Amygdala (tissue), 56 donors: Measurements from ENCODE around the gene HEPN1.
A peak's percentile ranks its signal among the peaks of the same experiment; 100 is the strongest.

ENCODE experiments used
- DNase-seq, 56 donors: peaks; one replicate each; lab custom pipeline; 2025; lab: John Stamatoyannopoulos, UW

Gene HEPN1

DNA sequence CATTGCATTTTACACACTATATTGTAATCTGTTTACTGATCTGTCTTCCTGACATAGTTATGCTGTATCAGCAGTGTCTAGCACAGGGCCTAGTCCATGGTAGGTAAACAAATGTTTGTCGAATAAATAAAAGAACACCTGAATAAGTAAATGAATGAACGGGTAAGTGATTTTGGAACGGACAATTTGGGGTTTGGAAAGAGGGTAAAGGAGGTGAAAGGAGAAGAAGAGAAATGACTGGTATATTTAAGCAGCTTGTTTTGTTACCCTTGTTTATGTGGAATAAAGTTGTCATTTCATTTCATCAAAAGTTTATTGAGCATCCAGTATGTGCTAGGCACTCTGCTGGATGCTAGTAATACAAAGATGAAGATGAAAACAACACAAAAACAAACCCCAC, at the start of gene HEPN1:
Gene HEPN1 (plus strand): TSS at position 301 of the 400 bp plus-strand sequence.
- no peak for DNase-seq

DNA sequence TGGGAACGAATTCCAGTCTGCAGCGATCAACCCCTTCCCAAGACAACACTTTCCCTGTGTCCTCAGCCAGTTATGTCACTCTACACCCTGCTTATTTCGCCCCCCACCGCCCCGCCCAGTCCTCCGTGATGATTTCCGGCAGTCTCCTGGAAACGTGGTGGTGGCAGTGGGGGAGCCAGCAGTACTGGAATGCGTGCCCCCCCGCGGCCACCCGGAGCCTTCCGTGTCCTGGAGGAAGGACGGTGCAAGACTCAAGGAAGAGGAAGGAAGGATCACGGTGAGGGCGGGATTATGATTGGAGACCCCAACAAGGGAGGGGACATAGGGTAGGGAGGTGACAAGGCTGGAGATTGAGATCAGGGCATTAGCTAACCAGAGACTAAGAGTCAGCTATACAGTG, 49.7 kb upstream of the HEPN1 start:
- DNase-seq: no peak

- DNase-seq: no peak
These were observed 49.1 kb upstream of the HEPN1 start for GRCh38 chr11:124869856-124870387.

DNA sequence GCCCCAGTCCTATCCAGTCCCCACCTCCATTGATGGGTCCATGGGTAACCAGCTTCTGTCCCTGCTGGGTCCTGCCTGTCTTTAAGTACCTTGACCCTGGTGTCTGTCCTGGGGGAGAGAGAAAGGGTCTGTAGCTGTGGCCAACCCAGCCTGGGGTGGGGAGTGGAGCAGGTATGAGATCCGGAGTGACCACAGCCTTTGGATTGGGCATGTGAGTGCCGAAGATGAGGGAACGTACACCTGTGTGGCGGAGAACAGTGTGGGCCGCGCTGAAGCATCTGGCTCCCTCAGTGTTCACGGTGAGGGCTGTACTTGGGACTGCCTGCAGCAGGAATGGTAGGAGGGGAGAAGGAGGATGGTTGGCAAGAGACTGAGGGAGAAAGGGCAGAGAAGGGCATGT, 48.6 kb upstream of the HEPN1 start:
- no peak for DNase-seq

GRCh38 chr11:124872280-124872679, 46.8 kb upstream of the HEPN1 start:
- no peak for DNase-seq

GRCh38 chr11:124872741-124873140, 46.3 kb upstream of the HEPN1 start:
- no peak for DNase-seq

DNA sequence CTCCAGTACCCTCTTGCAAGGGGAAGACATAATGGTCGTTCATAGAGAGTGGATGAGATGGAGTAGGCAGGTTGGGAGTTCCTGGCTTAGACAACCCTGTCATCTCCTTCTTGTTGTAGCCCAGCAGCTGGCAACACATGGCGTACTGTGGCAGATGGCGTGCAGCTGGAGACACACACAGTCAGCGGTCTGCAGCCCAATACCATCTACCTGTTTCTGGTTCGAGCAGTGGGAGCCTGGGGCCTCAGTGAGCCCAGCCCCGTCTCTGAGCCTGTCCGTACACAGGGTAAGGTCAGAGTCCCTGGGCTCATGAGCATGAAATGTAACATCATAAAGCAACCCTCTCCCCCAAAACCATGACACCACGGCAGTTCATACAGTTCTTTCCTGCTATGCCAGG, 45.1 kb upstream of the HEPN1 start:
- no peak for DNase-seq

DNA sequence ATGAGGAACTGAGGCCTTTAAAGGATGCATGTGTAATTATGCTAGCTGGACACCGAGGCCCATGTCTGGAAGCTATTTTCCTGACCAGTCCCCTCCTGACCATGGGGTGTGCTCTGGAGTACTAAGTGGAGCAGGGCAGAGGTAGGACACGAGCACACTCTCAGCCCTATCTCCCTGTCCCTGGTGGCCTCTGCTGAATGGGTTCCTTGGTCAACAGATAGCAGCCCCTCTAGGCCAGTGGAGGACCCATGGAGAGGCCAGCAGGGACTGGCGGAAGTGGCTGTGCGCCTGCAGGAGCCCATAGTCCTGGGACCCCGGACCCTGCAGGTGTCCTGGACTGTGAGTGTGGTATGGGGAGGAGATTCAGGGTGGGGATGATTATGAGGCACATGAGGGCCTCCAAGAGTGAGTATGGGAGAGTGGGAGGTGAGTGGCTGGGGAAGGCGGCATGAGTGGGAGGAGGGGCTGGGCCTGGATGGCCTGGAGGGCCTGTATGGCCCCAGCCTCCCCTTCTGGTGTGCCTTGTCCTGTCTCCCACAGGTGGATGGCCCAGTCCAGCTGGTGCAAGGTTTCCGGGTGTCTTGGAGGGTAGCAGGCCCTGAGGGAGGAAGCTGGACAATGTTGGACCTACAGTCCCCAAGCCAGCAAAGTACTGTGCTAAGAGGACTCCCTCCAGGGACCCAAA, 44.3 kb upstream of the HEPN1 start:
- DNase-seq: no peak

DNA sequence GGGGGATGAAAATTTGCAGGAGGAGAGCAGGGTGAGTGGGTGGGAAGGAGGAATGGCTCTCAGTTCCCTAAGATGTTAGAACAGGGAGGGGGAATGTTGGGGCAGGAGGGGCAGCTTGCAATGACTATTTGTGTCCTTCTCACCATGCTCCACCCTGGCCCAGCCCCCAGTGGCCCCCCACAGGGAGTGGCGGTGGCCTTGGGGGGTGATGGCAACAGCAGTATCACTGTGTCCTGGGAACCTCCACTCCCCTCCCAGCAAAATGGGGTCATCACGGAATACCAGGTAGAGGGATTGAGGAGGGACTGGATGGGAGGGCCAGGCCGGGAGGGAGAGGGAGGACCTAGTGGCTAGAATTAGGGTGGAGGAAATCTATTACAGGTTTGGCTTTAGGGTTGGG, 43.6 kb upstream of the HEPN1 start:
- no peak for DNase-seq

DNA sequence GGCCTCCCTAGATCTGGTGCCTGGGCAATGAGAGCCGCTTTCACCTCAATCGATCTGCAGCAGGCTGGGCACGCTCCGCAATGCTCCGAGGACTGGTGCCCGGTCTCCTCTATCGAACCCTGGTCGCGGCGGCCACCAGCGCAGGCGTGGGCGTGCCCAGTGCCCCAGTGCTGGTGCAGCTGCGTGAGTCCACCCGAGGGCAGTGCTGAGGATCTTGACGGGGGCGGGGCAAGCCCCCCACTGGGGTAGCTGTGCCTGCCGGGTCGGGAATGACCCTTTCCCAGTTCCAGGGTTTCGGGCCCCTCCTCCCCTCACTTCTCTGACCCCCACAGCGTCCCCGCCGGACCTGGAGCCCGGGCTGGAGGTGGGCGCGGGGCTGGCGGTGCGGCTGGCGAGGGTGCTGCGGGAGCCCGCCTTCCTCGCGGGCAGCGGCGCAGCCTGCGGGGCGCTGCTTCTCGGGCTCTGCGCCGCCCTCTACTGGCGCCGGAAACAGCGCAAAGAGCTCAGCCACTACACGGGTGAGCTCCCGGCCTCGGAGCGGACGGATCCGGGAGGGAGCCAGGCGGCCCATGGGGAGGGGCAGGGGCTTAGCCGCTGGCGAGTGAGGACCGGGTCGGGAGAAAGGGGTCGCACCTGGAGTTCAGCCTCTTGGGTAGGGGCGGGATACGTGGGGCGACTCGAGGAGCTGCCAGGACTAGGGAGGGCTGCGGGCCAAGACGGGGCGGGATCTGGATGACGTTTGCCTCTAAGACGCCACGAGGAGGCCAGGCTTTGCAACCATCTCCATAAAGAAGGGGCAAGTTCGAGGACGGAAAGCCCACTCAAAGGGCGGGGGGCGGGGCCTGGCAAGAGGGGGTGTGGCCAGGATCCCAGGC, 42.9 kb upstream of the HEPN1 start:
- DNase-seq: peak in 55 of 56 donors; percentile 49 to 97 (median 85)

GRCh38 chr11:124876818-124877630, 42.0 kb upstream of the HEPN1 start:
- DNase-seq: no peak

DNA sequence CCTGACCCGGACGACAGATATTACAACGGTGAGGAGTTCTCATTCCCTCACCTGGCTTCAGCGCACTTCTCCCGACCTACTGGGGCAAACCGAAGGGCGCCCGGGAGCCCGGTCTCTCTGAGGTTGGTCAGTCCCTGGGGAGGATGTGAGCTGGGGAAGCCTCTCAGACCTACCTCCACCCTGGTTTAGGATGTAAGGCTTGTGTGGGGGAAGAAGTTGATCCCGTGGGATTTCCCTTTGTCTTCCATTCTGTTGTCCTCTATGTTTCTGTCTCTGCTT, 41.5 kb upstream of the HEPN1 start:
- DNase-seq: no peak

- no peak for DNase-seq
These were observed 40.9 kb upstream of the HEPN1 start for GRCh38 chr11:124877910-124878758.

- no peak for DNase-seq
These were observed 40.1 kb upstream of the HEPN1 start for GRCh38 chr11:124878759-124879492.

DNA sequence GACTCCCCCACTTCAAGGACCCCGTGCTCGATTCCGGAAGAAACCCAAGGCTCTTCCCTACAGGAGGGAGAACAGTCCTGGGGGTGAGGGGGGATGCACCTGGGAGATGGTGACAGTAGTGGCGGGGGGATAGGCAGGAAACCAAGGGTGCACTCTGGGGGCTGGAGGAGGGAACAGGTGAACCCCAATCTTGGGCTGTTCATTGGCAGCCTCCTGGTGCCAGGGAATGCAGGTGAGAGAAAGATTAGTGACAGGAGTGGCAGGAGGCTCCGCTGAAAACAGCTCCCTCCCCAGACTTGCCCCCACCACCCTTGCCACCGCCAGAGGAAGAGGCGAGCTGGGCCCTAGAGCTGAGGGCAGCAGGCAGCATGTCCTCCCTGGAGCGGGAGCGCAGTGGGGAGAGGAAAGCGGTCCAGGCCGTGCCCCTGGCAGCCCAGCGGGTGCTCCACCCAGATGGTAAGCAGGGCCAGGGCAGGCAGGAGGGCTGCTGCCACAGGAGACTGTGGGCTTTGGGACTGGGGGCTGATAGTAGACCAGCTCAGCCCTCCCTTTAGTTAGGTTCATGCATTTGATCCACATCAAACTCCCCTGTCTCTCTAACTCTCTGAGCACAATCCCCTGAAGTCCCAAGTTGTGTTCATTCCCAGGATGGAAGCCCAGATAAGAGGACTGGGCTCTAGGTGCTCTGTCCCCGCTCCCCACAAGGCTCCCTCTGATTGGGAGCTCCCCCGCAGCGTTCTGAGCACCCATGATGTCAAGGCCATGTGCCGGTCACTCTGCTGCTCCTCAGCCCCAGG, 39.4 kb upstream of the HEPN1 start:
- DNase-seq: no peak

DNA sequence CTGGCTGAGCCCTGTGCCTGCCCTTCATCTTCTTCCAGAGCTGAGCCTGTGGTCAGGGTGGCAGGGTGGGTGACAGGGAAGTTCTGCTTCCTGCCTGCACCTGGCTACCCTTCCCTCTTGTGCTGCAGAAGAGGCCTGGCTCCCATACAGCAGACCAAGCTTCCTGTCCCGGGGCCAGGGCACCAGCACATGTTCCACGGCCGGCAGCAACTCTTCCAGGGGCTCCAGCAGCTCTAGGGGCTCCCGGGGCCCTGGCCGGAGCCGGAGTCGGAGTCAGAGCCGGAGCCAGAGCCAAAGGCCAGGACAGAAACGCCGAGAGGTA, 38.8 kb upstream of the HEPN1 start:
- no peak for DNase-seq

DNA sequence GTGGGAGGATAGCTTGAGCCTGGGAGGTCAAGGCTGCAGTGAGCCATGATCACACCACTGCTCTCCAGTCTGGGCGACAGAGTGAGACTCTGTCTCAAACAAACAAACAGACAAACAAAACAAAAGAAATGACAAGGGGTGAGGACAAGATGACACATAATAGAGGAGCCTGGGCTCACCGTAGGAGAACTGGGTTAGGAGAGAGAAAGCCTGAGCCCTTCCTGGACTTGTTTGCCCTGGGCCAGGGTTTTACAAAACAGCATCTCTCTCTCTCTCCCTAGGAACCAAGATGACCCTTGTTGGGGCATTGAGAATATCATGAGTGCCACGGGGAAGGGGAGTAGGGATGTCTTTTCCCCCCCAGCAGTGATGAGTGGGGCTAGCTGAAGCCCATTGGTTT, 38.1 kb upstream of the HEPN1 start:
- no peak for DNase-seq

DNA sequence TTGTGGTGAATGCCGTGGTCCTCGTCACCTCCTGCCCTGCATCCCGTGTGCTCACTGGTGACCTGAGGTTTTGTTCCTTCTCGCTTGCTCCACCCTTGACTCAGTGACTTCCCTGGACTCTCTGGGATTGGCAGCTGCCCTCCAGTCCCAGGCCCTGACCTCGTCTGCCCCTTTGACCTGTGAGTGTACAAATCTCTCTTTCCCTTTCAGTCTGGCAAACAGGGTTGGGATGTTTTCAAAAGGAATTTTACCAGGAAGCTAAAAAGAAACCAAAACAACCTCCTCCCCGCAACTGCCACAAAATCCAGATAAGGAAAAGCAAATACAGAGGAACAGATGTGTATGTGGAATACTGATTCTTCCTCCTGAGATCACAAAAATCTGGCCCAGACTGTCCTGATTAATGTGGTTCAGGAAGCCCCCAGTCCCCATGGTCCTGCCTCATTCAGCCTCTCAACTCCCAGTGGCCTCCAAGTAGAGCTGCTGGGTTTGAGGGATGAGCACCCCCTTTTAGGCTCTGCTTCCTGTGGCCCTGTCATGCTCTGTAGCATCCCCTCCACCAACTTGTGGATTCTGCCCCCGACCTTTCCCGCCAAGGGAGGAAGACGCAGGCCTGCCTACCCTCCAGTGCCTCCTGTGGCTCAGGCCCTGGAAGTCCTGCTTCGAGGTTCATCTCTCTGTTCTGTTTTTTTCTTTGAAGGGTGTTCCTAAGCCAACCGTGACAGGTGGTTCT, 36.5 kb upstream of the HEPN1 start:
- DNase-seq: no peak
